BJ (cell line): Measurements from ENCODE around the gene RHBDD1. TPM values are rescaled to one million over a fixed set of nuclear protein-coding genes. Genes with fewer than 3 reads are reported as not detected.
A peak's percentile ranks its signal among the peaks of the same experiment; 100 is the strongest.

Source experiments
- CTCF ChIA-PET: fragments of 350-600 bp; formaldehyde crosslinking; extraction: SDS; loops from one replicate; lab custom pipeline; 2021; ENCODE audit warnings: antibody characterized with exemption, inconsistent platforms; lab: Yijun Ruan, JAX
- POLR2A ChIA-PET: fragments of 300-600 bp; sonication (Branson Sonifier 250); formaldehyde crosslinking; extraction: SDS; loops from one replicate; lab custom pipeline; 2021; ENCODE audit warnings: antibody characterized with exemption; lab: Charles Lee
- DNase-seq: peaks from one replicate; pipeline ENCODE4 v3.0.0-alpha.2; 2011; ENCODE audit warnings: low read depth
- H3K27me3 ChIP-seq: 2 replicates; pipeline ENCODE4 v1.6.0; 2011; ENCODE audit warnings: low read length; ENCODE audit not compliant: control insufficient read depth, insufficient read depth
- H3K36me3 ChIP-seq: 2 replicates; pipeline ENCODE4 v1.5.1; 2011; ENCODE audit warnings: low read length; ENCODE audit not compliant: control insufficient read depth, insufficient read depth
- H3K4me3 ChIP-seq: 2 replicates; pipeline ENCODE4 v1.5.1; 2011; ENCODE audit warnings: low read depth, mild to moderate bottlenecking, control low read depth, low read length
- polyA plus RNA-seq: library from polyadenylated mRNA; depleted of rRNA; stranded (reverse); fragments of >200 nt; gene quantifications from 2 replicates; pipeline ENCODE4 v1.2.3, GENCODE V29; 2011
- TF ChIP-seq, protein P1 (sequence below): IDR thresholded peaks from 2 replicates; pipeline ENCODE4 v1.5.1; 2011; ENCODE audit warnings: low read depth, mild to moderate bottlenecking, control low read depth, inconsistent platforms, low read length, moderate library complexity; ENCODE audit not compliant: insufficient read depth

Gene RHBDD1
- polyA plus RNA-seq, 1 experiment = 29.2 TPM

DNA sequence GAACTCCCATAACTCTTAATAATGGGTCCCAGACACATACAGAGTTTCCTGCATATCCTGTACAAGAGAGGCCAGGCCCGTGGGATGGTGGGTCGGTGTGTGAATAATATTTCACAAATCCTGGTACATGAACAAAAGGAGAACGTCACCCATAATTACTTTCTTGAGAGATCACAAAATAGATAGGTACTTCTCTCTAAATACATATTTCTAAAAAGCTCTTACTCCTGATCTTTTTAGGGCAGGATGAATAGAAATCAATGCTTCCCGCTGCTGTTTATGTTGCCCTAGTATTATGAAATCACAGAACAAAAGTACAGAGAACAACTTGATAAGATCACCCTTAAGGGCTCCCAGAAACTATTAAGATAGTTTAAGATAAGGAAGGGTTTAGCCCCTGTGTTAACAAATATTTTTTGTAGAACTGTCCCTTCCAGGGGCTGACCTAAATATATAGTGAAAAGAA lies 41.6 kb upstream of the RHBDD1 start:
- TF ChIP-seq, protein P1, sequence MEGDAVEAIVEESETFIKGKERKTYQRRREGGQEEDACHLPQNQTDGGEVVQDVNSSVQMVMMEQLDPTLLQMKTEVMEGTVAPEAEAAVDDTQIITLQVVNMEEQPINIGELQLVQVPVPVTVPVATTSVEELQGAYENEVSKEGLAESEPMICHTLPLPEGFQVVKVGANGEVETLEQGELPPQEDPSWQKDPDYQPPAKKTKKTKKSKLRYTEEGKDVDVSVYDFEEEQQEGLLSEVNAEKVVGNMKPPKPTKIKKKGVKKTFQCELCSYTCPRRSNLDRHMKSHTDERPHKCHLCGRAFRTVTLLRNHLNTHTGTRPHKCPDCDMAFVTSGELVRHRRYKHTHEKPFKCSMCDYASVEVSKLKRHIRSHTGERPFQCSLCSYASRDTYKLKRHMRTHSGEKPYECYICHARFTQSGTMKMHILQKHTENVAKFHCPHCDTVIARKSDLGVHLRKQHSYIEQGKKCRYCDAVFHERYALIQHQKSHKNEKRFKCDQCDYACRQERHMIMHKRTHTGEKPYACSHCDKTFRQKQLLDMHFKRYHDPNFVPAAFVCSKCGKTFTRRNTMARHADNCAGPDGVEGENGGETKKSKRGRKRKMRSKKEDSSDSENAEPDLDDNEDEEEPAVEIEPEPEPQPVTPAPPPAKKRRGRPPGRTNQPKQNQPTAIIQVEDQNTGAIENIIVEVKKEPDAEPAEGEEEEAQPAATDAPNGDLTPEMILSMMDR = no peak
- ChIA-PET POLR2A (interaction anchor here (0.6 kb wide), 1 partner anchor 93 kb away, joined by 5 read pairs; no protein-coding TSS in a partner anchor), CTCF (interaction anchor here (0.7 to 2.2 kb wide), 4 partner anchors 33 to 1129 kb away, joined by 3 to 9 read pairs (median 4); no protein-coding TSS in a partner anchor)
- no peaks in the 10 kb centered on the region for H3K27me3 ChIP-seq
- DNase-seq = no peak
- peak overlapping the region; percentile 99 for H3K4me3 ChIP-seq
- H3K36me3 ChIP-seq = peaks cover 29% of the 10 kb centered on the region

DNA sequence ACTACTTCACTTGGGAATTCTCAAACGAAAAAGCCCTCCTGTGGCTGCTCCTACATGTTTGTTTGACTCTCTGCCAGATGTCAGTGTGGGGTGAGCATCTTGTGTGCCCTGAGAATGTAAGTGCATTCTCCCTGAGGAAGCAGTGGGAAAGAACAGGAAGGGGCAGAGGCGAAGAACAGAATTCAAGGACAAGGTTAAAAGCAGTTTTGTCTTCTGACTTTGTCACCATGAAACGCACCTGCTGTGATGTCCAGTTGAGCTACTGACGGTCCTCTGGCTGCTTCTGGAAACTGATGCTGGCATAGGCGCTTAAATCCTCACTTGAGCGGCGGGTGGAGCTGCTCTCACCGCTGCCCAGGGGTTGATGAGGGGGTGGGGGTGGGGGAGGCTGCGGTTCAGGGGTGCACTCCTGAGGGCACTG lies 41.1 kb upstream of the RHBDD1 start:
- TF ChIP-seq, protein P1 = no peak
- Histone ChIP-seq H3K27me3 (no peaks in the 10 kb centered on the region), H3K36me3 (peaks cover 29% of the 10 kb centered on the region), H3K4me3 (peak overlapping the region; percentile 99)
- DNase-seq = no peak
- POLR2A ChIA-PET = interaction anchor here (0.6 kb wide), 1 partner anchor 94 kb away, joined by 5 read pairs; no protein-coding TSS in a partner anchor
- CTCF ChIA-PET = interaction anchor here (0.7 to 2.3 kb wide), 8 partner anchors 34 to 1129 kb away, joined by 3 to 12 read pairs (median 4); no protein-coding TSS in a partner anchor

DNA sequence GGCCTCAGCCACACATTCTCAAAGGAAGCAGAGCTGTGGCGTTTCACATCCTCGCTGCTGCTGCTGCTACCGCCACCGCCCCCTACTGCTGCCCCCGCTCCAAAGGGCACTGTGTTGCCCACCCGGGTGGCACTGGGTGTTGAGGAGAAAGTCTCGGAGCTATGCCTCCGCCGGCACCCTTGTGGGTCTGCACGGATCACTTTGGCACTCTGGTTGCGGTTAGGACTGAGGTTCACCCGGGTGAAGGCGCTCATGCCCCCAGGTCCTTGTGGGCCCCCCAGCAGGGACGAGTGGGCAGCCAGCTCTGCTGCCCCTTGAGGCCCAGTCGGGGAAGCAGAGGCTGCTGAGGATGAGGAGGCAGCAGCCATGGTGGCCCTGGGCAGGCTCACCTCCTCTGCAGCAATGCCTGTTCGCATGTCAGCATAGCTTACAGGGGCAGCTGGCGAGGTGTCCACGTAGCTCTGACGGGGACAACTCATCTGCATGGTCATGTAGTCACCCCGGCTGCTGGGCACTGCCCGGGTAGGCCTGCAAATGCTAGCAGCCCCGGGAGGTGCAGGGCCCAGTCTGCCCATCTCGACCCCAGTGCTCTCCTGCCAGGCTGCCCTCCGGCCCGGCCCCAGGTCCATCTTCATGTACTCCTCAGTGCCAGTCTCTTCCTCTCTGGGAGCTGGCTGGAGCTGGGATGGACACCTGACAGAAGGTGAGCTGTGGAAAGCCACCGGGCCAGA lies 40.4 kb upstream of the RHBDD1 start:
- Histone ChIP-seq H3K27me3 (no peaks in the 10 kb centered on the region), H3K4me3 (peak overlapping the region; percentile 99), H3K36me3 (peaks cover 29% of the 10 kb centered on the region)
- ChIA-PET CTCF (interaction anchor here (0.6 to 2.3 kb wide), 17 partner anchors 34 to 1126 kb away, joined by 3 to 12 read pairs (median 4); no protein-coding TSS in a partner anchor), POLR2A (no interaction called here)
- DNase-seq = no peak
- TF ChIP-seq, protein P1 = peak; percentile 49

DNA sequence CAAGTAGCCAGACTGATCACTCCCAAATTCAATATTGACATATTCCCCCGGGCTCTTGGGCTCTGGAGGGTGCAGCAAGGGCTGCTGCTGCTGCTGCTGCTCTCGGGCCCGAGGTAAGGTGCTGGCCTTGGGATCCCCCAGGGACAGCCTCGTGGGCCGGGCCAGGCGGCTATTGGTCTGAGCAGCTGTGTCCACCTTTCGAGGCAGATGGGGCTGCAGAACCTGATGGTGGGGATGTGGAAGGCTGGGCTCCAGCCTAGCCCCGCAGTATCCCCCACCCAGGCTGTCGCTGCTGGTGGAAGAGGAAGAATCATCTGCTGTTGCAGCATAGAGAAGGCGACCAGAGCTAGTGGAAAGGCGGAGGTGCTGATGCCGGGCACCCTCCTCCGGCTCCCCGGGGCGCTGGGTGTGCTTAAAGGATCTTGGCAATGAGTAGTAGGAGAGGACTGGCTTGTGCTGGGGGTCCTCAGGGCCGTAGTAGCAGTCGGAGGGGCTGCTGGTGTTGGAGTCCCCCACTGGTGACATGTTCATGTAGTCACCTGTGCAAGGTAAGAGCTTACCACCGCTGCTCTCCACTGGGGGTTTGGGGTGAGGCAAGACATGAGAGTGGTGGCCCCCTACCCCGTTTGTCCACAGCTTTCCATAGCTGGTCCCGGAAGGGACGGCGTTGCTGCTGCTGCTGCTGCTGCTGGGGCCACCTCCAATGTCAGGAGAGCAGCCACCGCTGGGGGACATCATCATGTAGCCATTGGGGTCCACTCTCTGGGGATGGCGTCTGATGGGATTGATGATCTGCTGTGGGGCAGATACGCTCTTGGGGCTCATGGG lies 39.6 kb upstream of the RHBDD1 start:
- POLR2A ChIA-PET = interaction anchor here (0.6 kb wide), 1 partner anchor 312 kb away, joined by 3 read pairs; no protein-coding TSS in a partner anchor
- no peak for DNase-seq
- peaks cover 26% of the 10 kb centered on the region for H3K36me3 ChIP-seq

More for the DNA sequence above, 39.6 kb upstream of the RHBDD1 start:
- TF ChIP-seq, protein P1 = no peak
- no peaks in the 10 kb centered on the region for H3K27me3 ChIP-seq
- H3K4me3 ChIP-seq = peak overlapping the region; percentile 99
- CTCF ChIA-PET = interaction anchor here (0.5 to 2.3 kb wide), 21 partner anchors 29 to 1127 kb away, joined by 3 to 12 read pairs (median 4); no protein-coding TSS in a partner anchor
